HepG2 (cell line): ENCODE results near the gene ECSCR.

Experiments
- CBFB ChIP-seq: sonication (generic); formaldehyde crosslinking; IDR thresholded peaks from 2 replicates; pipeline ENCODE4 v1.4.0; 2020; ENCODE audit warnings: missing genetic modification reagents
- CHD2 ChIP-seq: IDR thresholded peaks from 2 replicates; pipeline ENCODE4 v1.6.1; 2011; ENCODE audit warnings: low read depth, low read length, improper control_type of control experiment
- MYNN ChIP-seq: sonication (generic); formaldehyde crosslinking; IDR thresholded peaks from 2 replicates; pipeline ENCODE4 v1.4.0; 2020; ENCODE audit warnings: mild to moderate bottlenecking, low read depth, missing genetic modification reagents
- SAP130 ChIP-seq: IDR thresholded peaks from 2 replicates; pipeline ENCODE4 v1.6.1; 2016; ENCODE audit warnings: low read depth
- ZMAT3 ChIP-seq: sonication (generic); formaldehyde crosslinking; conservative IDR thresholded peaks from 2 replicates; pipeline ENCODE4 v1.7.0; 2021; ENCODE audit warnings: missing genetic modification reagents
- ZNF543 ChIP-seq: sonication (generic); formaldehyde crosslinking; IDR thresholded peaks from 2 replicates; pipeline ENCODE4 v1.4.0; 2020; ENCODE audit warnings: mild to moderate bottlenecking, missing genetic modification reagents
- ZNF792 ChIP-seq: IDR thresholded peaks from 2 replicates; pipeline ENCODE4 v1.6.1; 2016
- TF ChIP-seq, protein P1 (sequence below): sonication (generic); formaldehyde crosslinking; IDR thresholded peaks from 2 replicates; pipeline ENCODE4 v1.5.0; 2020; ENCODE audit warnings: mild to moderate bottlenecking, missing genetic modification reagents, moderate library complexity
- TF ChIP-seq, protein P2 (sequence below): sonication (generic); formaldehyde crosslinking; IDR thresholded peaks from 2 replicates; pipeline ENCODE4 v1.4.0; 2020; ENCODE audit warnings: missing genetic modification reagents
- TF ChIP-seq, protein P3 (sequence below): sonication (generic); formaldehyde crosslinking; IDR thresholded peaks from 2 replicates; pipeline ENCODE4 v1.4.0; 2020; ENCODE audit warnings: missing genetic modification reagents, mild to moderate bottlenecking, borderline replicate concordance

DNA sequence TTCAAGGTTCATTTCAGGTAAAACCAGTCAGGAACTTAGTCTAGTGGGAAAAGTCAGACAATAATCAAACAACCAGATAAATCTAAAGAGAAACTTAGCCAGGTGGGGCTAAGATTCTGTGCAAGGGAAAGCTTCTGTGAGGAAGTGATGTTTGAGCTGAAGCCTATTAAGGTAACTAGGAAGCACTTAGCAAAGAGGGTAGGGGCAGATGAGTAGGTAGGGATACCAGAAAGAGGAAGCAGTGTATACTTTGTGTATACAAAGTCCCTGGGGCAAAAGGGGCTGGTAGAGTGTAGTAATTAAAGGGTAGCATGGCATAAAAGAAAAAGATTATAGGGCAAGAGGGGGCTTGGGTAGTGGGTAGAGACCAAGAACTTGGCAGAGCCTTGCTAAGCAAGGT is 55.0 kb downstream of the ECSCR start:
- TF ChIP-seq, protein P1, sequence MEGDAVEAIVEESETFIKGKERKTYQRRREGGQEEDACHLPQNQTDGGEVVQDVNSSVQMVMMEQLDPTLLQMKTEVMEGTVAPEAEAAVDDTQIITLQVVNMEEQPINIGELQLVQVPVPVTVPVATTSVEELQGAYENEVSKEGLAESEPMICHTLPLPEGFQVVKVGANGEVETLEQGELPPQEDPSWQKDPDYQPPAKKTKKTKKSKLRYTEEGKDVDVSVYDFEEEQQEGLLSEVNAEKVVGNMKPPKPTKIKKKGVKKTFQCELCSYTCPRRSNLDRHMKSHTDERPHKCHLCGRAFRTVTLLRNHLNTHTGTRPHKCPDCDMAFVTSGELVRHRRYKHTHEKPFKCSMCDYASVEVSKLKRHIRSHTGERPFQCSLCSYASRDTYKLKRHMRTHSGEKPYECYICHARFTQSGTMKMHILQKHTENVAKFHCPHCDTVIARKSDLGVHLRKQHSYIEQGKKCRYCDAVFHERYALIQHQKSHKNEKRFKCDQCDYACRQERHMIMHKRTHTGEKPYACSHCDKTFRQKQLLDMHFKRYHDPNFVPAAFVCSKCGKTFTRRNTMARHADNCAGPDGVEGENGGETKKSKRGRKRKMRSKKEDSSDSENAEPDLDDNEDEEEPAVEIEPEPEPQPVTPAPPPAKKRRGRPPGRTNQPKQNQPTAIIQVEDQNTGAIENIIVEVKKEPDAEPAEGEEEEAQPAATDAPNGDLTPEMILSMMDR (CRISPR knock-in tag), result no peak
- TF ChIP-seq, protein P2, sequence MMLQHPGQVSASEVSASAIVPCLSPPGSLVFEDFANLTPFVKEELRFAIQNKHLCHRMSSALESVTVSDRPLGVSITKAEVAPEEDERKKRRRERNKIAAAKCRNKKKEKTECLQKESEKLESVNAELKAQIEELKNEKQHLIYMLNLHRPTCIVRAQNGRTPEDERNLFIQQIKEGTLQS (CRISPR knock-in tag), result no peak
- TF ChIP-seq CBFB (CRISPR knock-in tag), result no peak
- TF ChIP-seq SAP130, result no peak
- no peak for TF ChIP-seq CHD2
- TF ChIP-seq, protein P3, sequence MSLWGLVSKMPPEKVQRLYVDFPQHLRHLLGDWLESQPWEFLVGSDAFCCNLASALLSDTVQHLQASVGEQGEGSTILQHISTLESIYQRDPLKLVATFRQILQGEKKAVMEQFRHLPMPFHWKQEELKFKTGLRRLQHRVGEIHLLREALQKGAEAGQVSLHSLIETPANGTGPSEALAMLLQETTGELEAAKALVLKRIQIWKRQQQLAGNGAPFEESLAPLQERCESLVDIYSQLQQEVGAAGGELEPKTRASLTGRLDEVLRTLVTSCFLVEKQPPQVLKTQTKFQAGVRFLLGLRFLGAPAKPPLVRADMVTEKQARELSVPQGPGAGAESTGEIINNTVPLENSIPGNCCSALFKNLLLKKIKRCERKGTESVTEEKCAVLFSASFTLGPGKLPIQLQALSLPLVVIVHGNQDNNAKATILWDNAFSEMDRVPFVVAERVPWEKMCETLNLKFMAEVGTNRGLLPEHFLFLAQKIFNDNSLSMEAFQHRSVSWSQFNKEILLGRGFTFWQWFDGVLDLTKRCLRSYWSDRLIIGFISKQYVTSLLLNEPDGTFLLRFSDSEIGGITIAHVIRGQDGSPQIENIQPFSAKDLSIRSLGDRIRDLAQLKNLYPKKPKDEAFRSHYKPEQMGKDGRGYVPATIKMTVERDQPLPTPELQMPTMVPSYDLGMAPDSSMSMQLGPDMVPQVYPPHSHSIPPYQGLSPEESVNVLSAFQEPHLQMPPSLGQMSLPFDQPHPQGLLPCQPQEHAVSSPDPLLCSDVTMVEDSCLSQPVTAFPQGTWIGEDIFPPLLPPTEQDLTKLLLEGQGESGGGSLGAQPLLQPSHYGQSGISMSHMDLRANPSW (CRISPR knock-in tag), result no peak
- TF ChIP-seq ZMAT3, result no peak
- TF ChIP-seq ZNF792 (CRISPR knock-in tag), result no peak
- TF ChIP-seq ZNF543, result no peak
- TF ChIP-seq MYNN (CRISPR knock-in tag), result no peak
